ENCODE results near the gene NLRP6.

Gene NLRP6

DNA sequence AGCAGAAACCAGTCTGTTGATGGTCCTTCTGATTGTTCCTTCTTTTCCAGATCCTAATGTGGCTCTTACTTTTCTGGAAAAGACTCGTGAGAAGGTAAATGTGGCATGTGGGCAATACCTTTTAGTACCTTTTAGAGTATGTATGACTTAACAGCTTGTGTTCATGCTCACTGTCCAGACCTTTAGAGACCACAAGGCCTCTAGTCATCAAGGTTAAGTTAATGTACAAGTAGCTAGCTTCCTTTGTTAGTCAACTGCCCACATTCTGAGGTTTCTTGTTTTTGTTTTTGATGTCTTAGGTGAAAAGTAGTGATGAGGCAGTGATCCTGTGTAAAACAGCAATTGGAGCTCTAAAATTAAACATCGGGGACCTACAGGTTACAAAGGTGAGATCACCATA is 33.8 kb upstream of the NLRP6 start:
- no peaks in the 10 kb centered on the region for H3K4me1 ChIP-seq (ENCODE audit: insufficient read depth, low read length)
- H3K27me3 ChIP-seq (ENCODE audit: insufficient read depth, low read length): no peaks in the 10 kb centered on the region
- H3K36me3 ChIP-seq (ENCODE audit: insufficient read depth, low read depth, low read length): peaks cover 91% of the 10 kb centered on the region
- no peak overlapping the region for H3K4me3 ChIP-seq (ENCODE audit: low read length)
- H3K9me3 ChIP-seq (ENCODE audit: insufficient read depth, low read depth, low read length): no peaks in the 10 kb centered on the region
- no peak overlapping the region for H3K9ac ChIP-seq (ENCODE audit: low read depth, low read length)
- no peak overlapping the region for H3K27ac ChIP-seq (ENCODE audit: low read length)

DNA sequence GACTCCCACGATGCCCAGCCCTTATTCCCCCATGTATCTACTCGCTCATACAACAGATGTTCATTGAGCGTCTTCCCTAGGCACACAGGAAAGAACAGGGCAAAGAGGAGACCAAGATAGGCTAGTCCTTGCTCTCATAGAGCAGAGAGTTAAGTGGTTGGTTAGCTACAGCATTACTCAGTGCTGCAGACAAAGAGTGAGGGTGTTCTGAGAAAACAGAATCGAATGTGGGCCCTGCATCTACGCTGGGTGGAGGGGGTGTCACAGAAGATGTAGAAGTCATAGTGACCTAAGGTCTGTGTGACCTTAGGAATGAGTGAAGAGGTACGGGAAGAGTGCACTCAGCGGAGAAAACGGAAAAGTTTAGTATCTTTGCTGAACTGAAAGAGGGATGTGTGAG is 29.1 kb upstream of the NLRP6 start:
- no peak overlapping the region for H3K4me3 ChIP-seq (ENCODE audit: low read length)
- H3K4me1 ChIP-seq (ENCODE audit: insufficient read depth, low read length): no peaks in the 10 kb centered on the region
- H3K9me3 ChIP-seq (ENCODE audit: insufficient read depth, low read depth, low read length): no peaks in the 10 kb centered on the region
- H3K27me3 ChIP-seq (ENCODE audit: insufficient read depth, low read length): no peaks in the 10 kb centered on the region
- H3K36me3 ChIP-seq (ENCODE audit: insufficient read depth, low read depth, low read length): peaks cover 93% of the 10 kb centered on the region
- no peak overlapping the region for H3K27ac ChIP-seq (ENCODE audit: low read length)
- no peak overlapping the region for H3K9ac ChIP-seq (ENCODE audit: low read depth, low read length)

DNA sequence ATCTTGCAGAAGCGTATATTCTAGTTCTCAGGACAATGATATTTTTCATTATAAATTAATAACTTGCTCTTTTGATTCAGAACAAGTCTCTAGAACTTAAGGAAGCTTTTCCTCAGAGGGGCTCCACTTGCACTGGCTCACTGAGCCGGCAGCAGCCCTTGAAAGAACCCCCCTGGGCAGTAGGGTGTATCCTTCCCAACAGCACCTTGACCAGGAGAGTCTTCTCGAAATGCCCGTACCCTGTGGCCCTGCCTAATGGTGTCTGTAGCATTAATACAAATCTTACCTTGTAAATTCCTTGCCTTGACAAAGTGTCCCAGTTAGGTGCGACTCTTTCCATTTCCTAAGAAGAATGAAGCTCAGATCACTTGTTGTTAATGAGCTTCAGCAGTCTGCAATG is 27.9 kb upstream of the NLRP6 start:
- no peaks in the 10 kb centered on the region for H3K9me3 ChIP-seq (ENCODE audit: insufficient read depth, low read depth, low read length)
- no peak overlapping the region for H3K27ac ChIP-seq (ENCODE audit: low read length)
- H3K4me1 ChIP-seq (ENCODE audit: insufficient read depth, low read length): no peaks in the 10 kb centered on the region
- H3K4me3 ChIP-seq (ENCODE audit: low read length): no peak overlapping the region
- no peaks in the 10 kb centered on the region for H3K27me3 ChIP-seq (ENCODE audit: insufficient read depth, low read length)
- H3K36me3 ChIP-seq (ENCODE audit: insufficient read depth, low read depth, low read length): peaks cover 81% of the 10 kb centered on the region
- no peak overlapping the region for H3K9ac ChIP-seq (ENCODE audit: low read depth, low read length)

DNA sequence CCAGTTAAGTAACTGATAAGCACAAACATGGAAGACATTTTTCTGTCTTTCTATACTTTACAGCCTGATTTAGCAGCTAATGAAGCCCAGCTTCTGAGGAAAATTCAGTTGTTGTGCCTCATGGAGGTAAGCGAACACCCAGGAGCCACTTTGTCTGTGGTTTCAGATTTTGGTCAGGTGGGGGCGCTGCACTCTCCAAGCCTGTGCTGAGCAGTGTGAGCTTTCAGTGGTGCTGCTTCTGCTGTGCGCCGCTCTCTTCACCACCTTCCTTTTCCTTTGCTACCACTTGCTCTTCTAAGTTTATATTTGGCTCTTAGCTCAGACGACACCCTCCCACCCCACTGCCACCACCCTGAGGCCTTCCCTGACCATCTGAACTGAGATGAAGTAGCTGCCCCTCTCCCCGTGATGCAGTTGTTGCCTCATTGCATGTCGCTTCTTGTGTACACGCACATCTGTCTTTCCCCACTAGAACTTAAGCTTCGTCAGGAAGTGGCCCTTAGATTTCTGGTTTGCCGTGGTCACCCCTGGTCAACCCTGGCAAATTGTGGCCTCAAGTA is 27.4 kb upstream of the NLRP6 start:
- Histone ChIP-seq H3K4me3 (ENCODE audit: low read length) (no peak overlapping the region), H3K4me1 (ENCODE audit: insufficient read depth, low read length) (no peaks in the 10 kb centered on the region), H3K27ac (ENCODE audit: low read length) (no peak overlapping the region), H3K36me3 (ENCODE audit: insufficient read depth, low read depth, low read length) (peaks cover 75% of the 10 kb centered on the region), H3K9me3 (ENCODE audit: insufficient read depth, low read depth, low read length) (no peaks in the 10 kb centered on the region), H3K9ac (ENCODE audit: low read depth, low read length) (no peak overlapping the region), H3K27me3 (ENCODE audit: insufficient read depth, low read length) (no peaks in the 10 kb centered on the region)

DNA sequence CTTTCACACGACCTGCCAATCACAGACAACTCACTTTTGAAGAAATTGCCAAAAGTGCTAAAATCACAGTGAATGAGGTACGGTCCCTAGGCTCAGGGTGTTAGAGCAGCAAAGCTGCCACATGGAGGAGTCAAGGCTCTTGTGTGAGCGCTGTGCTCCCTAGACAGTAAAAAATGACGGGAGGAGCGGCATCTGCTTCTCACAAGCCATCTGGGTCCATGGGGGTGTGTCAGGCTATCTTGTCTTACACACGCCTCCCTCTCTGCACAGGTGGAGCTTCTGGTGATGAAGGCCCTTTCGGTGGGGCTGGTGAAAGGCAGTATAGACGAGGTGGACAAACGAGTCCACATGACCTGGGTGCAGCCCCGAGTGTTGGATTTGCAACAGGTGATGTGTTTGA is 26.7 kb upstream of the NLRP6 start:
- Histone ChIP-seq H3K4me3 (ENCODE audit: low read length) (no peak overlapping the region), H3K36me3 (ENCODE audit: insufficient read depth, low read depth, low read length) (peaks cover 68% of the 10 kb centered on the region)

DNA sequence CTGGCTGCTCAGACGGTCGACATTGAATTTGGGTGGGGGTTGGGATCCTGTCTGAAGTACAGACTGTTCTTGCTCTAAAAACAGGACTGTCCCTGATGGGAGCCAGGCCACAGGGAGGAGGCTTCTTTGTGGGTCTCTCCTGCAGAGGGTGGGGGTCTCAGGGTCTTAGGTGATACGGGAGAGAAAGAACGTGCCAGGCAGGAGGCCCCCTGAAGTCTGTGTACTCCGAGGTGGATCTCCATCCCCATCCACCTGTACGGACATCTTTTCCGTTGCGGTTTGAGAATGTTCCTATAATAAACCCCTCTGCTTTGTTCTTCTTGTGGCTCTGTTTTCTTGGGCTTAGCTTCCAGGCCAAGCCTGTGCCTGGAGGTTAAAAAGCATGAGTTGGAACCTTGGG is 25.5 kb upstream of the NLRP6 start:
- H3K36me3 ChIP-seq (ENCODE audit: insufficient read depth, low read depth, low read length): peaks cover 57% of the 10 kb centered on the region
- no peak overlapping the region for H3K9ac ChIP-seq (ENCODE audit: low read depth, low read length)
- H3K9me3 ChIP-seq (ENCODE audit: insufficient read depth, low read depth, low read length): no peaks in the 10 kb centered on the region
- H3K27ac ChIP-seq (ENCODE audit: low read length): no peak overlapping the region
- no peaks in the 10 kb centered on the region for H3K27me3 ChIP-seq (ENCODE audit: insufficient read depth, low read length)
- no peaks in the 10 kb centered on the region for H3K4me1 ChIP-seq (ENCODE audit: insufficient read depth, low read length)
- no peak overlapping the region for H3K4me3 ChIP-seq (ENCODE audit: low read length)

More for the DNA sequence above, 26.7 kb upstream of the NLRP6 start:
- Histone ChIP-seq H3K9ac (ENCODE audit: low read depth, low read length) (no peak overlapping the region), H3K27ac (ENCODE audit: low read length) (no peak overlapping the region), H3K9me3 (ENCODE audit: insufficient read depth, low read depth, low read length) (no peaks in the 10 kb centered on the region), H3K4me1 (ENCODE audit: insufficient read depth, low read length) (no peaks in the 10 kb centered on the region), H3K27me3 (ENCODE audit: insufficient read depth, low read length) (no peaks in the 10 kb centered on the region)

DNA sequence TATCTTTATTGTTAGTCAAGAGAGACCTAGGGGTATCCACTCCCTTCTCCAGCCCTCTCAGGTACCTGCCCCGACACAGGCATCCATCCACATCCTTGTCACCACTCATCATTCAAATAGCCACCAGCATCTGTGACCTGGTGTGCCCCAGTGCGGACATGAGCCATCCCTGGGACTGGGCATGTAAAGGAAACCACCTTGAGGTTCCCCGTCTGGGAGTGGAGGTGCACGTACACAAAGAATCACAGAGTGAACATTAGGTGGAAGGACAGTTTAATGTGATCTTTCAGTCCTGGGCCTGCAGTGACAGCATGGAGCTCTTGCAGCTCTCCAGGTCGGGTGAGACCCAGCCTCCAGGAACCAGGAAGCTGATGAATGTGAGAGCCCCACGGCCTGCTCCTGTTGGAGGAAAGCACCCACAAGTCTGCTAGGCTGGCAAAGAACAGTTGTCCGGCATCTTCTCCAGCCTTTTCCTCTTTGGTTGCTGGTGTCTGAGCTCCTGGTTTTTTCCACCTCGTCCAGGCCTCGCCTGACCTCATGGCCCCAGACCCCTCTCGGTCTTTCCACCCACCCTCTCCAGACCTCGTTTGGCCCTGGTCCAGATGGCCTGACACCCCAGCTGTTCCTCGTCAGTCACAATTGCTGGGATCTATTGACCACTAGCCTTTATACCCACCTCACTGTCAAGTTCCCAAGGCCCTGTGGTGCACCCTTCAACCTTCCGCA is 24.9 kb upstream of the NLRP6 start:
- no peaks in the 10 kb centered on the region for H3K27me3 ChIP-seq (ENCODE audit: insufficient read depth, low read length)
- no peaks in the 10 kb centered on the region for H3K9me3 ChIP-seq (ENCODE audit: insufficient read depth, low read depth, low read length)
- H3K4me3 ChIP-seq (ENCODE audit: low read length): no peak overlapping the region
- no peaks in the 10 kb centered on the region for H3K4me1 ChIP-seq (ENCODE audit: insufficient read depth, low read length)
- no peak overlapping the region for H3K27ac ChIP-seq (ENCODE audit: low read length)
- no peak overlapping the region for H3K9ac ChIP-seq (ENCODE audit: low read depth, low read length)
- peaks cover 51% of the 10 kb centered on the region for H3K36me3 ChIP-seq (ENCODE audit: insufficient read depth, low read depth, low read length)

DNA sequence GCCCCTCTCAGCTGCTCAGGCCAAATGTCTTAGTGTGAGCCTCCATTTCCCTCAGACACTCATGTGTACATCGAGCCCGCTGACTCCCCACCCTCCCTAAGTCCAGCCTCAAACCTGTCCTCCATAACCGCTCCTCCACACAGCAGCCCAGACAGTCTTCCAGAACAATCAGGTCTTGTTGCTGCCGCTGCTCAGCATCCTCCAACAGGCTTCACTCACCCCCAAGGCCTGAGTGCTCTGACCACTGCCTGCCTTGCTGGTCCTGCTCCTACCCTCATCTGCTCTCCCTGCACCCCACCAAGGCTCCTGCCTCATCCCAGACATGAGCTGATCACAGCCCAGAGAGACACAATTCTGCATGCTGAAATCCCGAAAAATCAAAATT is 24.3 kb upstream of the NLRP6 start:
- H3K36me3 ChIP-seq (ENCODE audit: insufficient read depth, low read depth, low read length): peaks cover 45% of the 10 kb centered on the region
- H3K9me3 ChIP-seq (ENCODE audit: insufficient read depth, low read depth, low read length): no peaks in the 10 kb centered on the region
- no peak overlapping the region for H3K9ac ChIP-seq (ENCODE audit: low read depth, low read length)

DNA sequence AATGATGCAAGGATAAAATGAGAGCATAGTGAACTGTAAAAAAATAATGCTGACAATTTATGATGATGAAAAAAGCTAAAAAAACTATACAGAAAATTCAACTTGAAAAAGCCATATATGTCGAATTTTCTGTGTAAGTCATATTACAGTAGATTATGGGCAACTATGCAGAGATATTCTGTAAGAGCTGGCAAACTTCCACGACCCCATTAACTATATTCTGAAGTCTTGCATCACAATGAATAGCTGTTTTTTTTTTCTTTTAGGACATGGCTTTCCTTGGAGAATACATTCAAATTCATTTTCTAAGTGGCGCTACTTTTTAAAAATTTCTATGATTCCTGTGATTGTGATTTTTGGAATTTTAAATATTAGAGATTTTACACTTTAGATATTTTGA is 23.0 kb upstream of the NLRP6 start:
- Histone ChIP-seq H3K4me1 (ENCODE audit: insufficient read depth, low read length) (no peaks in the 10 kb centered on the region), H3K27ac (ENCODE audit: low read length) (no peak overlapping the region), H3K9me3 (ENCODE audit: insufficient read depth, low read depth, low read length) (no peaks in the 10 kb centered on the region), H3K4me3 (ENCODE audit: low read length) (no peak overlapping the region), H3K27me3 (ENCODE audit: insufficient read depth, low read length) (no peaks in the 10 kb centered on the region), H3K9ac (ENCODE audit: low read depth, low read length) (no peak overlapping the region), H3K36me3 (ENCODE audit: insufficient read depth, low read depth, low read length) (peaks cover 36% of the 10 kb centered on the region)

More for the DNA sequence above, 24.3 kb upstream of the NLRP6 start:
- Histone ChIP-seq H3K4me3 (ENCODE audit: low read length) (no peak overlapping the region), H3K27me3 (ENCODE audit: insufficient read depth, low read length) (no peaks in the 10 kb centered on the region), H3K4me1 (ENCODE audit: insufficient read depth, low read length) (no peaks in the 10 kb centered on the region), H3K27ac (ENCODE audit: low read length) (no peak overlapping the region)

DNA sequence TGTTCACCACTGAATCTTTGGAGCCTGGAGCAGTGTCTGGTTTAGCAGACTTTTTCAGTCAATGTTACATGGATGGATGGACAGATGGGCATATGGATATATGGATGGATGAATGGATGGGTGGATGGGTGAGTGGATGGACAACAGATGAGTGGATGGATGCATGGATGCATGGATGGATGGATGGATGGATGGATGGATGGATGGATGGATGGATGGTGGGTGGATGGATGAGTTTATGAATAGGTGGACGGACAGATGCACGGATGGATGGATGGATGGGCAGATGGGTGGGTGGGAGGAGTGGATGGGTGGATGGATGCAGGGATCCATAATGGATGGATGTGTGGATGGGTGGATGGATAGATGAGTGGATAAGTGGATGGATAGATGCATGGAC is 22.4 kb upstream of the NLRP6 start:
- Histone ChIP-seq H3K4me1 (ENCODE audit: insufficient read depth, low read length) (no peaks in the 10 kb centered on the region), H3K27me3 (ENCODE audit: insufficient read depth, low read length) (no peaks in the 10 kb centered on the region), H3K4me3 (ENCODE audit: low read length) (no peak overlapping the region), H3K27ac (ENCODE audit: low read length) (no peak overlapping the region), H3K9me3 (ENCODE audit: insufficient read depth, low read depth, low read length) (no peaks in the 10 kb centered on the region), H3K36me3 (ENCODE audit: insufficient read depth, low read depth, low read length) (peaks cover 30% of the 10 kb centered on the region), H3K9ac (ENCODE audit: low read depth, low read length) (no peak overlapping the region)

DNA sequence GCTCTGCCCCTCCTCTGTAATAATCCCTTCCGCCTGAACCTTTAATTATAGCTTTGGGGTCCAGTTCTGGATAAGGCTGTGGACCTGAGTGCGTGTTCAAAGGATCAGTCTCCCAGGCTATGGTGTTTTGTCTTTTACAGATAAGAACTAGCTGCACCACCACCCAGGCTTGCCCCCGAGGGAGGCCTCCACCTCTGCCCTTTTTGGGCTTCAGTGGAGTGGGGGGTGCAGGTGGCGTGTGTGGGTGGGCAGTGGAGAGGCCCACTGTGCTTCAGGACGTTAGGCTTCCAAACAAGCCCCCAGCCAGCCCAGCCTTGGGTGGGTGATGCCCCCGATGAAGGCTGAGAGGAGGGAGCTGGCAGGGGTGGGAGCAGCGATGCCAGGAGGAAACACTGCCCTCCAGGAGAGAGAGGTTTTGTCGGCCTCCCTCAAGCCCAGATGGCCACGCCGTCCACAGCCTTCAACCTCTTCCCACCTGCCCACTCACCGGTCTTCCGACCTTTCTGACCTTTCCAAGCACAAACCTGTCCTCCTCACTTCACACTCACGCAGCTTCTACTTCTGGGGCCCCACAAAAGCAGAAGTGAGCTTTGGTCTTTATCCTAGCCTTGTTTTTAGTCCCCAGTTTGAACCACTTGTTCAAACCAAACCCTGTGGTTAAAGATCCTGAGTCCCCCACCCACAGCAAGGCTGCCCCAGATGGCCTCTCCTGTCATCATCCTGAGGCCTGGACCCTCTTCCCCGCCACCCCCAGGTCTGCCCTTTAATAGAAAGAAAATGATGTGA is 21.1 kb upstream of the NLRP6 start:
- Histone ChIP-seq H3K36me3 (ENCODE audit: insufficient read depth, low read depth, low read length) (peaks cover 17% of the 10 kb centered on the region), H3K27me3 (ENCODE audit: insufficient read depth, low read length) (no peaks in the 10 kb centered on the region), H3K27ac (ENCODE audit: low read length) (no peak overlapping the region), H3K9ac (ENCODE audit: low read depth, low read length) (no peak overlapping the region), H3K4me3 (ENCODE audit: low read length) (no peak overlapping the region), H3K9me3 (ENCODE audit: insufficient read depth, low read depth, low read length) (no peaks in the 10 kb centered on the region; the same call in 1 of the 2 replicates), H3K4me1 (ENCODE audit: insufficient read depth, low read length) (no peaks in the 10 kb centered on the region)
